ENCODE results near the gene OLR1.
"Not testable (repeated sequence)": the region's sequence is repeated elsewhere in the genome, so short reads cannot be mapped to it uniquely, and the experiment has no call there.

- not testable (repeated sequence) for TF ChIP-seq CTCF, EP300 (IDR thresholded peaks at IDR 0.05)
Measured at GRCh38 chr12:10215946-10216345, 44.0 kb upstream of the OLR1 start.

All from ovary (tissue), 3 donors.